OCI-LY3 (cell line): ENCODE data around the gene UFSP2.

Experiments
- H2AFZ ChIP-seq: fragments of 200-600, 300-600 bp; shearing (Covaris generic); 2 replicates; pipeline ENCODE4 v1.6.0; 2014; ENCODE audit warnings: antibody characterized with exemption, low read depth, low read length
- H3K27ac ChIP-seq: fragments of 200-600, 300-600 bp; sonication (generic); 2 replicates; pipeline ENCODE4 v1.5.1; 2014; ENCODE audit warnings: mild to moderate bottlenecking, low read length, moderate library complexity, mixed read lengths
- H3K27me3 ChIP-seq: fragments of 200-600, 300-600 bp; sonication (generic); 2 replicates; pipeline ENCODE4 v1.6.1; 2014; ENCODE audit warnings: low read depth, low read length, mixed read lengths
- H3K36me3 ChIP-seq: fragments of 200-600, 300-600 bp; sonication (generic); replicated peaks from 2 replicates; pipeline ENCODE3; 2014; ENCODE audit warnings: low read depth, low read length, mixed read lengths
- H3K4me1 ChIP-seq: fragments of 300-600, 200-600 bp; sonication (generic); 2 replicates; pipeline ENCODE4 v1.6.1; 2014; ENCODE audit warnings: low read length, mixed read lengths
- H3K4me2 ChIP-seq: fragments of 200-600, 300-600 bp; sonication (generic); 2 replicates; pipeline ENCODE4 v1.6.1; 2014; ENCODE audit warnings: low read length, mixed read lengths
- H3K4me3 ChIP-seq: fragments of 300-600, 200-600 bp; sonication (generic); 2 replicates; pipeline ENCODE4 v1.5.1; 2014; ENCODE audit warnings: antibody characterized with exemption, mild to moderate bottlenecking, low read length, moderate library complexity
- H3K79me2 ChIP-seq: fragments of 300-600, 200-600 bp; shearing (Covaris generic); 2 replicates; pipeline ENCODE4 v1.6.1; 2014; ENCODE audit warnings: mild to moderate bottlenecking, low read length, mixed read lengths
- H3K9ac ChIP-seq: fragments of 300-600, 200-600 bp; shearing (Covaris generic); 2 replicates; pipeline ENCODE4 v1.6.0; 2014; ENCODE audit warnings: mild to moderate bottlenecking, low read length, moderate library complexity
- H3K9me3 ChIP-seq: fragments of 200-600, 300-600 bp; shearing (Covaris generic); 2 replicates; pipeline ENCODE4 v1.6.1; 2014; ENCODE audit warnings: low read length, mixed read lengths; ENCODE audit not compliant: insufficient read depth
- H4K20me1 ChIP-seq: fragments of 200-600, 300-600 bp; sonication (generic); 2 replicates; pipeline ENCODE4 v1.6.1; 2016; ENCODE audit warnings: low read length, mixed read lengths; ENCODE audit not compliant: insufficient read depth
- EZH2phosphoT487 ChIP-seq: fragments of 200-600 bp; shearing (Covaris generic); IDR thresholded peaks from 2 replicates; pipeline ENCODE4 v1.6.1; 2018; ENCODE audit warnings: antibody characterized with exemption, mixed run types, low read depth
- TF ChIP-seq, protein P1 (sequence below): fragments of 200-600, 300-600 bp; sonication (generic); IDR thresholded peaks from 2 replicates; pipeline ENCODE4 v1.5.1; 2014; ENCODE audit warnings: antibody characterized with exemption, low read length, low read depth

Gene UFSP2

DNA sequence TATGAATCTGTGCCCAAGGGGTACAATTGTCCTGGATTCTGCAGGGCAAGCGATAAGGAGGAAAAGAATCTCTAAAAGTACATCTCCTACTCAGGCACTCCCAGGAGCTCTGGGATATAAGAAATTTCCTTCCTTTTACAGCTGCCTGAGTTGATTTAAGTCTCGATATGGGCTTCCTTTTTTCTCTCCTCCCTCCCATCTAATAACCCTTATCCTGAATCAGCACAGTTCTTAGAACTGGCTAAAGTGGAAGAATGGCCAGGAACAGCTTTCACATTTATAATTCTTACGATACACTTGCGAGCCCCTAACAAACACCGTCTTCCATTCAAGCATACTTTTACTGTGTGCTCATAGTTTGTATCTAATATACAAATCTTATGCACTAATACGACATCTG, 51.2 kb downstream of the UFSP2 start:
- TF ChIP-seq EZH2phosphoT487 = no peak
- TF ChIP-seq, protein P1, sequence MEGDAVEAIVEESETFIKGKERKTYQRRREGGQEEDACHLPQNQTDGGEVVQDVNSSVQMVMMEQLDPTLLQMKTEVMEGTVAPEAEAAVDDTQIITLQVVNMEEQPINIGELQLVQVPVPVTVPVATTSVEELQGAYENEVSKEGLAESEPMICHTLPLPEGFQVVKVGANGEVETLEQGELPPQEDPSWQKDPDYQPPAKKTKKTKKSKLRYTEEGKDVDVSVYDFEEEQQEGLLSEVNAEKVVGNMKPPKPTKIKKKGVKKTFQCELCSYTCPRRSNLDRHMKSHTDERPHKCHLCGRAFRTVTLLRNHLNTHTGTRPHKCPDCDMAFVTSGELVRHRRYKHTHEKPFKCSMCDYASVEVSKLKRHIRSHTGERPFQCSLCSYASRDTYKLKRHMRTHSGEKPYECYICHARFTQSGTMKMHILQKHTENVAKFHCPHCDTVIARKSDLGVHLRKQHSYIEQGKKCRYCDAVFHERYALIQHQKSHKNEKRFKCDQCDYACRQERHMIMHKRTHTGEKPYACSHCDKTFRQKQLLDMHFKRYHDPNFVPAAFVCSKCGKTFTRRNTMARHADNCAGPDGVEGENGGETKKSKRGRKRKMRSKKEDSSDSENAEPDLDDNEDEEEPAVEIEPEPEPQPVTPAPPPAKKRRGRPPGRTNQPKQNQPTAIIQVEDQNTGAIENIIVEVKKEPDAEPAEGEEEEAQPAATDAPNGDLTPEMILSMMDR = no peak
- Histone ChIP-seq H3K4me1 (no peaks in the 10 kb centered on the region), H3K36me3 (peaks cover 3% of the 10 kb centered on the region), H3K9me3 (no peaks in the 10 kb centered on the region), H4K20me1 (no peaks in the 10 kb centered on the region), H3K9ac (no peak overlapping the region), H3K27me3 (no peaks in the 10 kb centered on the region), H3K79me2 (no peaks in the 10 kb centered on the region), H3K4me2 (no peak overlapping the region), H3K4me3 (no peak overlapping the region), H3K27ac (no peak overlapping the region), H2AFZ (no peak overlapping the region)

DNA sequence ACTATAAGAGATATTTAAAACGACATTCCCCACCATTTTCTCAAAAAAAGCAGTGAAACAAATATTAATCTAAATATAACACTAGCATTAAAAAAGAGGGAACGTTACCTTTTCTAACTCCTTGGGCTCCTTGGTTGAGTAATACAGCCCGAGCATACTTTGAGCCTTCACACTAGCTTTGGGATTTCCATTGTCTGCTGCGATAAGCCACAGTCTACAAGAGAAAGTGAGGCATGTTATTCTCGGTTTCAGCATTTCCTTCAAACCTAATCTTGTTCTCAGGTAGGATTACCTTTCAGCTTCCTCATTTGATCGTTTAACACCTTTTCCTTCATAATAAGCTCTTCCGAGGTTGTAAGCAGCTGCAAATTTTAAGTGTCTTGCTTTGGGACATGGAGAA, 51.7 kb downstream of the UFSP2 start:
- Histone ChIP-seq H3K27ac (no peak overlapping the region), H3K9ac (no peak overlapping the region), H3K27me3 (no peaks in the 10 kb centered on the region), H3K36me3 (peaks cover 3% of the 10 kb centered on the region), H3K9me3 (no peaks in the 10 kb centered on the region), H3K4me1 (no peaks in the 10 kb centered on the region), H3K4me2 (no peak overlapping the region), H3K79me2 (no peaks in the 10 kb centered on the region), H3K4me3 (no peak overlapping the region), H2AFZ (no peak overlapping the region), H4K20me1 (no peaks in the 10 kb centered on the region)
- TF ChIP-seq EZH2phosphoT487 = no peak
- TF ChIP-seq, protein P1 = no peak

DNA sequence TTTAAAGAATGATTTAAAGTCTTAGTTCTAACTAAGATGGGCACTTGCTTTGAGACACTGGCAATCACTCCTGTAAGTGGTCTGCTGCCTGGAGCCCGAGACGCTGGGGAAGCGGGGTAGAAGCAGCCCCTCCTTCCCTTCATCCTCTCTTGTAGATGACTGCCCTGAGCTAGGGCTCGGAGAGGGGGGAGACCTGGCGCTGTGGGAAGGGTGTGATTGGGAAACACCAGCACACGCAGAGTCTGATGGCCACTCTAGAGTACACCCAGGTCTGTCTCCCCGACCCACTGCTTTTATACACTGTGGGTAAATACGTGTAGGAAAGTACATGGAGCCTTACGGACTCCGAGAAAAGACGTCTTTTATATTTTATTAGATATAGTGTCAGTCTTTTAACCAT, 54.1 kb downstream of the UFSP2 start:
- no peaks in the 10 kb centered on the region for H3K4me1 ChIP-seq
- H4K20me1 ChIP-seq = no peaks in the 10 kb centered on the region
- H3K4me2 ChIP-seq = no peak overlapping the region
- no peaks in the 10 kb centered on the region for H3K9me3 ChIP-seq
- no peaks in the 10 kb centered on the region for H3K36me3 ChIP-seq
- no peaks in the 10 kb centered on the region for H3K79me2 ChIP-seq
- H3K27me3 ChIP-seq = no peaks in the 10 kb centered on the region
- H3K4me3 ChIP-seq = no peak overlapping the region
- H3K9ac ChIP-seq = no peak overlapping the region
- H2AFZ ChIP-seq = no peak overlapping the region
- TF ChIP-seq, protein P1 = no peak
- TF ChIP-seq EZH2phosphoT487 = no peak
- no peak overlapping the region for H3K27ac ChIP-seq

DNA sequence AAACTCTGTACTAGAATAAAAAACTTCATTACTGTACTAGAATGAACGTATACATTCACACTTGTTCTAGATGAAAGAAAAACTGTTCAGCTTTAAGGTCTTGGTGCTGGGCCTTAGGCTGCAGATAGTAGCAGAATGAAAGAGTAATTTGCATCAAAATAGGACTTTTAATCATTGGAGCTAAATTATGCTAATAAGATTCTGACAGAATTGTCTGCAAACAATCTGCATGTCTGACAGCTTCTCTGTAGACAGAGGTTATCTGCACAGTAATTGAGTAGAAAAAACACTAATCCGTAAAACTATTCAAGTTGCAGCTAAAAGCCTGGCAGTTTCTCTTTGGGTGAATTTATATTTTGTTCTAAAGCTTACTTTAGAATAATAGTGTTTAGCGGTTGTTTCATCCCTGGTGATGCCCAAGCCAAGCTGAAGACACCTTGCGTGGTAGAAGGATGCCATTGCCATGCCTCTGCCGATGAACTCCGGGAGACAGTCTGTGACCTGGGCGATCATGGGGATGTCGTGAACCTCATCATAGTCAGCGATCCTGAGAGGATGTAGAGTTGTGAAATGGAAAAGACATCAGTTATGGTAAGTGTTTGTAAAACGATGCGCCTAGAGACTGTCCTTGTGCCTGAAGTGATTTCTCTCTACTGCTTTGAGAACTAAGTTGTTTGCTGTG, 55.4 kb downstream of the UFSP2 start:
- Histone ChIP-seq H4K20me1 (no peaks in the 10 kb centered on the region), H3K27me3 (no peaks in the 10 kb centered on the region), H2AFZ (no peak overlapping the region), H3K79me2 (no peaks in the 10 kb centered on the region), H3K9me3 (no peaks in the 10 kb centered on the region), H3K36me3 (no peaks in the 10 kb centered on the region), H3K4me1 (no peaks in the 10 kb centered on the region), H3K4me3 (no peak overlapping the region), H3K27ac (no peak overlapping the region), H3K4me2 (no peak overlapping the region), H3K9ac (no peak overlapping the region)
- TF ChIP-seq EZH2phosphoT487 = no peak
- TF ChIP-seq, protein P1 = no peak
